GM23248 (cell line): ENCODE data around the gene SMG9.

Experiments
- EZH2 ChIP-seq: fragments of 200-600 bp; sonication (generic); IDR thresholded peaks from 2 replicates; pipeline ENCODE4 v1.6.1; 2018; ENCODE audit warnings: antibody characterized with exemption, mild to moderate bottlenecking; ENCODE audit not compliant: insufficient read depth, poor library complexity, severe bottlenecking
- EZH2phosphoT487 ChIP-seq: fragments of 200-600 bp; sonication (generic); IDR thresholded peaks from 2 replicates; pipeline ENCODE4 v1.6.1; 2018; ENCODE audit warnings: antibody characterized with exemption, moderate library complexity, mild to moderate bottlenecking, low read depth; ENCODE audit not compliant: insufficient read depth

DNA sequence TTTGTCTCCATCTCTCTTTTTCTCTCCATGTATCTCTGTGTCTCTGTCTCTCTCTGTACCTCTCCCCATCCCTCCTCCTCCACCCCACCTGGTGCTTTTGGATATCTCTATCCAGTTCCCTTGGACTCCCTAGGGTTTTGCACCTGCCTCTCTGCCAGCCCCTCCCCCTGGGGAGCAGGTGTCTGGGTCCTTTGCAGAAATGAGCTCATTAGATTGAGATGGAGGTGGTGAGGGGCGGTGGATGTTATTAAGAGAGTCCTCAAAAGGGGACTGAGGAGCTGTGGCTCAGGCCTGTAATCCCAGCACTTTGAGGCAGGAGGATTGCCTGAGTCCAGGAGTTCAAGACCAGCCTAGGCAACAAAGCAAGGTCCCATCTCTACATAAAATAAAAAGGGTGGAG is 23.9 kb upstream of the SMG9 start:
- TF ChIP-seq EZH2phosphoT487, result no peak
- TF ChIP-seq EZH2, result no peak
